HG02938 (cell line): ENCODE results near the gene A1CF.
"Not testable (repeated sequence)": the region's sequence is repeated elsewhere in the genome, so short reads cannot be mapped to it uniquely, and the experiment has no call there.

Experiments used
- ATAC-seq: cut with Tn5 transposase; IDR thresholded peaks from one replicate; pipeline ENCODE4 v1.9.1; 2021; ENCODE audit warnings: mild to moderate bottlenecking, moderate library complexity; ENCODE audit not compliant: unreplicated experiment

Gene A1CF

GRCh38 chr10:50788951-50789945 lies 96.2 kb downstream of the A1CF start:
- no peak for ATAC-seq

- not testable (repeated sequence) for ATAC-seq
Measured at GRCh38 chr10:50787962-50788361, 97.5 kb downstream of the A1CF start.

GRCh38 chr10:50782017-50782416 lies 103.4 kb downstream of the A1CF start:
- not testable (repeated sequence) for ATAC-seq

- not testable (repeated sequence) for ATAC-seq
Measured at GRCh38 chr10:50780036-50780435, 105.4 kb downstream of the A1CF start.

DNA sequence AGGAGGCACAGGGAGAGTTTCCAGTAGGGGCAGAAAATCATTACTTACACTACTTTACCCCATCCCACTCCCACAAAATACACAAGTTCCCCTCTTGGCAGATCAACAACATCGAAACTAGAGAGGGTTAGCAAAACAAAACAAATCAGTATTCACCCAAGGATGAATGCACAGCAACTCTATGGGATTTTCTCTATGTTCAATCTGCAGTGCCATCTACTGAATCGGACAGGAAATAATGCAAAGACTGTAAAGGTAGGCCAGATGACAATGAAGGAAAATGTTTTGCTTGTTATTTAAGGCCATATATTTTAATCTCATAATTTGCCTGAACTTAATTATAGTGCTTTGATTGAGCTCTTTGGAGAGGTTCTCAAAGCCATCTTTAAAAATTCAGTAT lies 110.6 kb downstream of the A1CF start:
- not testable (repeated sequence) for ATAC-seq

DNA sequence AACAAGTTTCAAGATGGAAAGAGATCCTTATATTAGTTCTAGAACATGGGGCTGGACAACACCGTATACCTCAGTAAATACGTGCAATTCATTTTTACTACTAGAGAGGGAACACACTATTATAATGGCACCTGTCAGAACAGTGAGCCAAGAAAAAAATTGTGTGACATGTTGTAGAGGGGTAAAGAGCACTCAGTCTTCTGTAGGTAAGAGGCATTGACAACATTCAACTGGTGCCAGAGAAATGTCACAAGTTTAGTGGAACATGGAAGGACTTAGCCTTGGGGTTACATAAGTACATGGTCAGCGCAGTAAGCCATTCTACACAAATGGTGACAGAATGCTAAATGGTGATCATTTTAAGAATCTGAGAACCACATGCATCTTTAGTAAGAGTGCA lies 113.4 kb downstream of the A1CF start:
- not testable (repeated sequence) for ATAC-seq

- not testable (repeated sequence) for ATAC-seq
Measured at GRCh38 chr10:50766774-50767513, 118.5 kb downstream of the A1CF start.
